ENCODE data around the gene POFUT2. TPM values are rescaled to one million over a fixed set of nuclear protein-coding genes. Genes with fewer than 3 reads are reported as not detected.

POFUT2 gene
- total RNA-seq, 2 experiments from 2014 or later: 14.3 TPM

- intact Hi-C loops (cut with micrococcal nuclease): loop anchor here (5.0 kb wide), 1 partner anchor 302 kb away; no protein-coding TSS in a partner anchor
- peaks cover 30% of the 10 kb centered on the region for H3K4me1 Mint-ChIP-seq (ENCODE audit: low read depth)
- POLR2A ChIA-PET: no interaction called here
- no peak overlapping the region for H3K27ac Mint-ChIP-seq
- peak; percentile 8 for DNase-seq
- H3K9me3 Mint-ChIP-seq: no peaks in the 10 kb centered on the region
- peaks cover 2% of the 10 kb centered on the region for H3K27me3 Mint-ChIP-seq
- H3K4me3 Mint-ChIP-seq: no peak overlapping the region
- peaks cover 7% of the 10 kb centered on the region for H3K36me3 Mint-ChIP-seq
- CTCF ChIA-PET: interaction anchor here (0.6 to 1.5 kb wide), 8 partner anchors 25 to 531 kb away, joined by 3 to 7 read pairs (median 3); no protein-coding TSS in a partner anchor
Observed at GRCh38 chr21:45289655-45290515, 2.2 kb upstream of the POFUT2 start.

- Mint-ChIP-seq H3K4me1 (ENCODE audit: low read depth) (peaks cover 29% of the 10 kb centered on the region), H3K9me3 (no peaks in the 10 kb centered on the region), H3K4me3 (peak overlapping the region; percentile 45), H3K27ac (no peak overlapping the region), H3K27me3 (no peaks in the 10 kb centered on the region), H3K36me3 (peaks cover 11% of the 10 kb centered on the region)
- ChIA-PET CTCF (interaction anchor here (1.2 to 1.8 kb wide), 3 partner anchors 149 to 152 kb away, joined by 3 to 9 read pairs (median 3); no protein-coding TSS in a partner anchor), POLR2A (no interaction called here)
- intact Hi-C loops (cut with micrococcal nuclease): loop anchor here (5.0 kb wide), 1 partner anchor 303 kb away; no protein-coding TSS in a partner anchor
- no peak for DNase-seq
Observed at GRCh38 chr21:45289134-45289533, 1.4 kb upstream of the POFUT2 start.

GRCh38 chr21:45288441-45288841 lies 746 bp upstream of the POFUT2 start:
- Mint-ChIP-seq H3K36me3 (peaks cover 11% of the 10 kb centered on the region), H3K9me3 (no peaks in the 10 kb centered on the region), H3K27ac (no peak overlapping the region), H3K27me3 (no peaks in the 10 kb centered on the region), H3K4me1 (ENCODE audit: low read depth) (peaks cover 29% of the 10 kb centered on the region), H3K4me3 (peak overlapping the region; percentile 45)
- POLR2A ChIA-PET: no interaction called here
- intact Hi-C loops (cut with micrococcal nuclease): loop anchor here (5.0 kb wide), 1 partner anchor 304 kb away; no protein-coding TSS in a partner anchor
- no peak for DNase-seq
- CTCF ChIA-PET: interaction anchor here (1.0 to 1.8 kb wide), 2 partner anchors 148 to 151 kb away, joined by 3 to 9 read pairs; no protein-coding TSS in a partner anchor

GRCh38 chr21:45286671-45287437 lies 841 bp downstream of the POFUT2 start:
- Mint-ChIP-seq H3K27ac (no peak overlapping the region), H3K9me3 (no peaks in the 10 kb centered on the region), H3K4me1 (ENCODE audit: low read depth) (peaks cover 19% of the 10 kb centered on the region), H3K36me3 (peaks cover 11% of the 10 kb centered on the region), H3K4me3 (peak overlapping the region; percentile 60), H3K27me3 (no peaks in the 10 kb centered on the region)
- DNase-seq: peak; percentile 10
- POLR2A ChIA-PET: interaction anchor here (0.7 kb wide), 1 partner anchor 532 kb away, joined by 3 read pairs; no protein-coding TSS in a partner anchor
- intact Hi-C loops (cut with micrococcal nuclease): loop anchor here (2.0 to 5.0 kb wide), 2 partner anchors 305 to 414 kb away; partner anchors contain the start of gene PTTG1IP
- CTCF ChIA-PET: interaction anchor here (1.0 to 1.8 kb wide), 3 partner anchors 16 to 149 kb away, joined by 3 to 9 read pairs (median 4); no protein-coding TSS in a partner anchor

- no peaks in the 10 kb centered on the region for H3K27me3 Mint-ChIP-seq
- ChIA-PET CTCF (no interaction called here), POLR2A (no interaction called here)
- no peak overlapping the region for H3K27ac Mint-ChIP-seq
- intact Hi-C loops (cut with micrococcal nuclease): loop anchor here (5.0 kb wide), 1 partner anchor 307 kb away; no protein-coding TSS in a partner anchor
- peaks cover 19% of the 10 kb centered on the region for H3K4me1 Mint-ChIP-seq (ENCODE audit: low read depth)
- H3K4me3 Mint-ChIP-seq: peak overlapping the region; percentile 26
- peaks cover 19% of the 10 kb centered on the region for H3K36me3 Mint-ChIP-seq
- peak; percentile 4 for DNase-seq
- no peaks in the 10 kb centered on the region for H3K9me3 Mint-ChIP-seq
Observed at GRCh38 chr21:45285266-45285931, 2.3 kb downstream of the POFUT2 start.

GRCh38 chr21:45284456-45284741 lies 3.3 kb downstream of the POFUT2 start:
- peaks cover 19% of the 10 kb centered on the region for H3K4me1 Mint-ChIP-seq (ENCODE audit: low read depth)

GRCh38 chr21:45283611-45284455 lies 3.9 kb downstream of the POFUT2 start:
- H3K4me1 Mint-ChIP-seq (ENCODE audit: low read depth): peaks cover 15% of the 10 kb centered on the region
- H3K27ac Mint-ChIP-seq: no peak overlapping the region
- intact Hi-C loops (cut with micrococcal nuclease): no loop called here
- peaks cover 23% of the 10 kb centered on the region for H3K36me3 Mint-ChIP-seq
- POLR2A ChIA-PET: no interaction called here
- no peaks in the 10 kb centered on the region for H3K27me3 Mint-ChIP-seq
- CTCF ChIA-PET: interaction anchor here (0.9 to 1.2 kb wide), 2 partner anchors 25 to 143 kb away, joined by 3 read pairs; no protein-coding TSS in a partner anchor
- H3K4me3 Mint-ChIP-seq: no peak overlapping the region
- peak; percentile 3 for DNase-seq
- H3K9me3 Mint-ChIP-seq: no peaks in the 10 kb centered on the region

More at GRCh38 chr21:45284456-45284741, 3.3 kb downstream of the POFUT2 start:
- H3K36me3 Mint-ChIP-seq: peaks cover 23% of the 10 kb centered on the region
- H3K9me3 Mint-ChIP-seq: no peaks in the 10 kb centered on the region
- ChIA-PET POLR2A (no interaction called here), CTCF (interaction anchor here (0.9 to 1.2 kb wide), 2 partner anchors 25 to 144 kb away, joined by 3 read pairs; no protein-coding TSS in a partner anchor)
- intact Hi-C loops (cut with micrococcal nuclease): no loop called here
- no peak overlapping the region for H3K27ac Mint-ChIP-seq
- H3K27me3 Mint-ChIP-seq: no peaks in the 10 kb centered on the region
- DNase-seq: no peak
- no peak overlapping the region for H3K4me3 Mint-ChIP-seq

- ChIA-PET POLR2A (no interaction called here), CTCF (no interaction called here)
- no peak for DNase-seq
- Mint-ChIP-seq H3K9me3 (no peaks in the 10 kb centered on the region), H3K36me3 (peaks cover 24% of the 10 kb centered on the region), H3K4me3 (no peak overlapping the region), H3K27ac (no peak overlapping the region), H3K27me3 (no peaks in the 10 kb centered on the region), H3K4me1 (ENCODE audit: low read depth) (peaks cover 14% of the 10 kb centered on the region)
- intact Hi-C loops (cut with micrococcal nuclease): no loop called here
Observed at GRCh38 chr21:45283035-45283610, 4.6 kb downstream of the POFUT2 start.

- CTCF ChIA-PET: no interaction called here
- POLR2A ChIA-PET: no interaction called here
- H3K4me3 Mint-ChIP-seq: no peak overlapping the region
- DNase-seq: peak; percentile 3
- no peaks in the 10 kb centered on the region for H3K9me3 Mint-ChIP-seq
- H3K4me1 Mint-ChIP-seq (ENCODE audit: low read depth): peaks cover 14% of the 10 kb centered on the region
- no peaks in the 10 kb centered on the region for H3K27me3 Mint-ChIP-seq
- no peak overlapping the region for H3K27ac Mint-ChIP-seq
- intact Hi-C loops (cut with micrococcal nuclease): no loop called here
- H3K36me3 Mint-ChIP-seq: peaks cover 26% of the 10 kb centered on the region
Observed at GRCh38 chr21:45282283-45283034, 5.2 kb downstream of the POFUT2 start.

- POLR2A ChIA-PET: no interaction called here
- intact Hi-C loops (cut with micrococcal nuclease): no loop called here
- Mint-ChIP-seq H3K36me3 (peaks cover 26% of the 10 kb centered on the region), H3K27me3 (no peaks in the 10 kb centered on the region), H3K4me3 (no peak overlapping the region), H3K9me3 (no peaks in the 10 kb centered on the region), H3K4me1 (ENCODE audit: low read depth) (peaks cover 12% of the 10 kb centered on the region), H3K27ac (no peak overlapping the region)
- DNase-seq: peak; percentile 4
- CTCF ChIA-PET: interaction anchor here (0.8 kb wide), 1 partner anchor 11 kb away, joined by 4 read pairs; no protein-coding TSS in a partner anchor
Observed at GRCh38 chr21:45281411-45282282, 6.0 kb downstream of the POFUT2 start.

Measured in activated CD4-positive, alpha-beta memory T cell treated with anti-CD3 and anti-CD28 coated beads for 36 hours (primary cell).